Stimulated activated CD4-positive, alpha-beta T cell treated with anti-CD3 and anti-CD28 coated beads, Interleukin-1b, Interleukin-23, amount 100 ng/mL, for 48 hours (primary cell): ENCODE results near the gene LARGE1.

Experiments
- DNase-seq: peaks from one replicate; pipeline ENCODE4 v3.0.0-alpha.2; 2020

LARGE1 gene

GRCh38 chr22:33270596-33270995 lies 649.7 kb downstream of the LARGE1 start:
- no peak for DNase-seq

GRCh38 chr22:33261699-33262098 lies 658.6 kb downstream of the LARGE1 start:
- DNase-seq: no peak

- DNase-seq: no peak
Measured at GRCh38 chr22:33260498-33260897, 659.8 kb downstream of the LARGE1 start.

GRCh38 chr22:33255791-33256190 lies 664.5 kb downstream of the LARGE1 start:
- DNase-seq: no peak

GRCh38 chr22:33248948-33249347 lies 671.3 kb downstream of the LARGE1 start:
- no peak for DNase-seq

- DNase-seq: no peak
Measured at GRCh38 chr22:33247758-33248157, 672.5 kb downstream of the LARGE1 start.

GRCh38 chr22:33242078-33242477 lies 678.2 kb downstream of the LARGE1 start:
- no peak for DNase-seq

GRCh38 chr22:33240888-33241475 lies 679.3 kb downstream of the LARGE1 start:
- no peak for DNase-seq

GRCh38 chr22:33232071-33232470 lies 688.2 kb downstream of the LARGE1 start:
- DNase-seq: no peak

GRCh38 chr22:33227791-33228190 lies 692.5 kb downstream of the LARGE1 start:
- no peak for DNase-seq

- no peak for DNase-seq
Measured at GRCh38 chr22:33224841-33225240, 695.4 kb downstream of the LARGE1 start.
